NCI-H2227 treated with DMSO at 0.1 percent for 48 hours (cell line): ENCODE data around the gene ZEB1.
"Not testable (repeated sequence)": the region's sequence is repeated elsewhere in the genome, so short reads cannot be mapped to it uniquely, and the experiment has no call there.

ENCODE experiments used
- DNase-seq: peaks from one replicate; lab custom pipeline; 2025; lab: John Stamatoyannopoulos, UW

Gene ZEB1

GRCh38 chr10:31319602-31320549, 860 bp downstream of the ZEB1 start:
- no peak for DNase-seq

GRCh38 chr10:31320550-31321211, 1.7 kb downstream of the ZEB1 start:
- DNase-seq = peak; percentile 30

- DNase-seq = peak; percentile 6
Observed at GRCh38 chr10:31321396-31321941, 2.5 kb downstream of the ZEB1 start.

- no peak for DNase-seq
Observed at GRCh38 chr10:31322647-31323046, 3.6 kb downstream of the ZEB1 start.

GRCh38 chr10:31340343-31340742, 21.3 kb downstream of the ZEB1 start:
- DNase-seq = no peak

GRCh38 chr10:31341552-31341951, 22.5 kb downstream of the ZEB1 start:
- no peak for DNase-seq

- no peak for DNase-seq
Observed at GRCh38 chr10:31343009-31343408, 24.0 kb downstream of the ZEB1 start.

- no peak for DNase-seq
Observed at GRCh38 chr10:31343551-31343950, 24.5 kb downstream of the ZEB1 start.

- DNase-seq = no peak
Observed at GRCh38 chr10:31345886-31346285, 26.9 kb downstream of the ZEB1 start.

- no peak for DNase-seq
Observed at GRCh38 chr10:31346953-31347352, 27.9 kb downstream of the ZEB1 start.

GRCh38 chr10:31347705-31348104, 28.7 kb downstream of the ZEB1 start:
- no peak for DNase-seq

GRCh38 chr10:31350891-31351290, 31.9 kb downstream of the ZEB1 start:
- no peak for DNase-seq

GRCh38 chr10:31352436-31353226, 33.6 kb downstream of the ZEB1 start:
- no peak for DNase-seq

- DNase-seq = no peak
Observed at GRCh38 chr10:31353574-31353973, 34.6 kb downstream of the ZEB1 start.

GRCh38 chr10:31358688-31359330, 39.8 kb downstream of the ZEB1 start:
- DNase-seq = no peak

- peak; percentile 2 for DNase-seq
Observed at GRCh38 chr10:31359979-31360378, 41.0 kb downstream of the ZEB1 start.

GRCh38 chr10:31361475-31361874, 42.5 kb downstream of the ZEB1 start:
- not testable (repeated sequence) for DNase-seq

GRCh38 chr10:31362023-31362641, 43.1 kb downstream of the ZEB1 start:
- DNase-seq = no peak

GRCh38 chr10:31363696-31364095, 44.7 kb downstream of the ZEB1 start:
- DNase-seq = not testable (repeated sequence)

- not testable (repeated sequence) for DNase-seq
Observed at GRCh38 chr10:31364238-31364637, 45.2 kb downstream of the ZEB1 start.

- no peak for DNase-seq
Observed at GRCh38 chr10:31366703-31367102, 47.7 kb downstream of the ZEB1 start.
